Spleen (tissue), 7 donors: ENCODE results near the gene MAU2.

Experiments used
- CTCF ChIP-seq, 11 experiments: fragments of 200-600 bp in 7 of 11; fragments of 450-650 bp in 4 of 11; sonication (generic) in 4 of 11; IDR thresholded peaks in 8 of 11; conservative IDR thresholded peaks in 3 of 11; 1 replicate in 7 of 11; 2 replicates in 4 of 11; pipeline versions ENCODE4 v1.4.0 to v1.8.0; 2016 to 2021; ENCODE audit warnings: antibody characterized with exemption in 11 of 11, inconsistent platforms in 4 of 11, mild to moderate bottlenecking in 1 of 11
- POLR2AphosphoS5 ChIP-seq, 3 donors: sonication (generic); formaldehyde crosslinking; IDR thresholded peaks; one replicate each; pipeline ENCODE4 v1.5.1; 2017; ENCODE audit warnings: antibody characterized with exemption in 3 of 3
- donor health status: DM: no; HTN: no; CAD: no; lungs with moderate emphysema.
- donor health status: DM: no; HTN: no; CAD: no.
- donor health status: DM: no; HTN: no; CAD: no.

GRCh38 chr19:19276386-19276785 lies 44.2 kb upstream of the MAU2 start:
- TF ChIP-seq POLR2AphosphoS5 (IDR thresholded peaks at IDR 0.05), result no peak
- TF ChIP-seq CTCF (IDR thresholded peaks at IDR 0.05 in 8 of 11, conservative IDR thresholded peaks at IDR 0.05 in 3 of 11), result no peak
